Body of pancreas (tissue), 4 donors: ENCODE data around the gene HTR3D. TPM values are rescaled to one million over a fixed set of nuclear protein-coding genes. Genes with fewer than 3 reads are reported as not detected.
A peak's percentile ranks its signal among the peaks of the same experiment; 100 is the strongest.
"Not testable (repeated sequence)": the region's sequence is repeated elsewhere in the genome, so short reads cannot be mapped to it uniquely, and the experiment has no call there.

Source experiments
- ATAC-seq: fragments of 150-250 bp; one replicate; pipeline ENCODE4 v1.9.1; 2016
- DNase-seq, 4 donors: peaks; one replicate each; pipeline ENCODE4 v3.0.0-alpha.2; 2019
- H3K27ac ChIP-seq, 4 donors: fragments of 200-600 bp; sonication (generic); 1 replicate in 3 of 4; 2 replicates in 1 of 4; pipeline versions ENCODE4 v1.5.1 to v1.6.1; 2016 to 2019; ENCODE audit warnings: mild to moderate bottlenecking in 1 of 4, mixed read lengths in 1 of 4, moderate library complexity in 1 of 4
- H3K27me3 ChIP-seq, 2 donors: fragments of 200-600 bp; sonication (generic); one replicate each; pipeline ENCODE4 v1.6.0; 2016; ENCODE audit warnings: mild to moderate bottlenecking in 1 of 2
- H3K36me3 ChIP-seq, 2 donors: fragments of 200-600 bp; sonication (generic); replicated peaks in 1 of 2; 2 replicates each; pipeline ENCODE4 v1.5.1; 2016; ENCODE audit warnings: low read depth in 2 of 2; ENCODE audit not compliant: insufficient read depth in 1 of 2
- H3K4me1 ChIP-seq: fragments of 200-600 bp; sonication (generic); one replicate; pipeline ENCODE4 v1.6.0; 2016
- H3K4me3 ChIP-seq, 2 donors: fragments of 200-600 bp; sonication (generic); 1 replicate in 1 of 2; 2 replicates in 1 of 2; pipeline ENCODE4 v1.5.1; 2016 to 2019
- H3K9me3 ChIP-seq, 3 donors: fragments of 200-600 bp; sonication (generic); 1 replicate in 2 of 3; 2 replicates in 1 of 3; pipeline ENCODE4 v1.5.1; 2016
- POLR2A ChIP-seq, 3 donors: fragments of 450-650 bp; IDR thresholded peaks; one replicate each; pipeline ENCODE4 v1.6.1; 2016; ENCODE audit warnings: antibody characterized with exemption in 3 of 3, mild to moderate bottlenecking in 2 of 3
- WGBS, 2 donors: methylation state at CpG; one replicate each; pipeline ENCODE4 v1.1.5; 2017; 5-methylcytosine and 5-hydroxymethylcytosine counted together
- intact Hi-C: fragments of 100-400 bp; cut with DNase I; formaldehyde crosslinking; loops from one replicate; pipeline ENCODE4 v1.15.1; 2023
- total RNA-seq, 2 donors: library from RNA; depleted of rRNA; stranded (reverse); fragments of >200 nt; gene quantifications; one replicate each; pipeline ENCODE4 v1.1.0, GENCODE V29; 2016
- TF ChIP-seq, protein P1 (sequence below), 7 experiments: fragments of 450-650 bp in 4 of 7; fragments of 200-600 bp in 3 of 7; sonication (generic) in 3 of 7; IDR thresholded peaks; one replicate each; pipeline ENCODE4 v1.5.1; 2016 to 2019; ENCODE audit warnings: antibody characterized with exemption in 7 of 7

Gene HTR3D
- total RNA-seq, 2 donors from 2014 or later, result not detected

DNA sequence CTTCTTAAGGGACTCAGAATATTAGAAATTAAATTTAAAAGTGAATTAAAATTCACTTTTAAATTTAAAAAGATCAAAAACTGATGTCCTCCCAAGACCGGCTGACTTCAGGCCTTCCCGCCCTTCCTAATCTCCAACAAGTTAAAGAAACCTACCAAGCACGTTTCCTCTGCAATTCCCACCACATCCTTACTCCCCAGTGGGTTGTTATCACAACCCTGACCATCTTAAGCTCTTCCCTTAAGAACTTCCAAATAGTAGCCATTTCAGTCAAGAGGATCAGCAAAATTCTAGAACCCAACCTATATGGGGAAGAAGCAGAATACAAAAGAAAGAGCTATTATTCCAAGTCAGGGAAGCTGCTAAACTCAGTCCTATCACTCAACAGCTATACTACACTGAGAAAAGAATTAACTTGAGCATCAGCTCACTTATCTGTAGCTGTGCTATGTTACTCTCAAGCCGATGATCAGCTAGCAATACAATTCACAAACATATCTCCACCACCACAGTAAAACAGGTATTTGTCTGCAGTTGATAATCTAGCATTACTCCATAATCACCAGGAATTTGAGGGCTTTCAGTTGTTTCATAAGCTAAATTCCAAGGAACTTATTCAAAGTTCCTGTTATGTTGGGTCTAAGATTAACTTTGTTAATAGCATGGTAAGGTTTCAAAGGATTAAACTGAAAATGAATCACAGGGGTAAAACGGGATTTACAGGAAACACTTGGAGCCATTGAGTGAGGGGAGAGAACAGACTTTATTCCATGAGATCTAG lies 28.2 kb upstream of the HTR3D start:
- Histone ChIP-seq H3K4me3 (no peak overlapping the region), H3K9me3 (no peaks in the 10 kb centered on the region), H3K27ac (no peak overlapping the region), H3K36me3 (no peaks in the 10 kb centered on the region), H3K4me1 (peaks cover 8% of the 10 kb centered on the region), H3K27me3 (no peaks in the 10 kb centered on the region)
- DNase-seq, result no peak
- no peak for ATAC-seq
- TF ChIP-seq, protein P1, sequence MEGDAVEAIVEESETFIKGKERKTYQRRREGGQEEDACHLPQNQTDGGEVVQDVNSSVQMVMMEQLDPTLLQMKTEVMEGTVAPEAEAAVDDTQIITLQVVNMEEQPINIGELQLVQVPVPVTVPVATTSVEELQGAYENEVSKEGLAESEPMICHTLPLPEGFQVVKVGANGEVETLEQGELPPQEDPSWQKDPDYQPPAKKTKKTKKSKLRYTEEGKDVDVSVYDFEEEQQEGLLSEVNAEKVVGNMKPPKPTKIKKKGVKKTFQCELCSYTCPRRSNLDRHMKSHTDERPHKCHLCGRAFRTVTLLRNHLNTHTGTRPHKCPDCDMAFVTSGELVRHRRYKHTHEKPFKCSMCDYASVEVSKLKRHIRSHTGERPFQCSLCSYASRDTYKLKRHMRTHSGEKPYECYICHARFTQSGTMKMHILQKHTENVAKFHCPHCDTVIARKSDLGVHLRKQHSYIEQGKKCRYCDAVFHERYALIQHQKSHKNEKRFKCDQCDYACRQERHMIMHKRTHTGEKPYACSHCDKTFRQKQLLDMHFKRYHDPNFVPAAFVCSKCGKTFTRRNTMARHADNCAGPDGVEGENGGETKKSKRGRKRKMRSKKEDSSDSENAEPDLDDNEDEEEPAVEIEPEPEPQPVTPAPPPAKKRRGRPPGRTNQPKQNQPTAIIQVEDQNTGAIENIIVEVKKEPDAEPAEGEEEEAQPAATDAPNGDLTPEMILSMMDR (IDR thresholded peaks at IDR 0.05), result no peak
- no peak for TF ChIP-seq POLR2A (IDR thresholded peaks at IDR 0.05)
- intact Hi-C loops, result no loop called here
- 80 to 86% methylated on average over 5 of the region's 5 CpGs for WGBS, 2 donors

DNA sequence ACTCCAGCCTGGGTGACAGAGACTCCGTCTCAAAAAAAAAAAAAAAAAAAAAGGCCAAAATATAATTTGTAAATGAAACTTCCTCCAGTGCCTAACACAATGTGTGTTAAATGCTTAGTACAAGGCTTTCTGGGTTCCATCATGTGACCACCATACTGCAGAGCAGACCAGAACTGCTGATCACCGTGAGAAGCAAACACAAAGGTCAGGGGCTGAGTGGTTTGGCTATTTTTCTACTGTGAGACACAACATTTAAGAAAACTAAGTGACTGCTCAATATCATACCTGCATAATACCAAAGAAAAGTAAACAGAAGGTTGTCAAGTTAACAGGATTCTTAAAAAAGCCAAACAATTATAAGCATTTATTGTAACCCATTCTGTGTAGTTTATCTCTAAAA lies 27.1 kb upstream of the HTR3D start:
- WGBS, 2 donors, result 74 to 92% methylated on average over 2 of the region's 2 CpGs
- Histone ChIP-seq H3K36me3 (no peaks in the 10 kb centered on the region), H3K9me3 (no peaks in the 10 kb centered on the region), H3K27me3 (no peaks in the 10 kb centered on the region), H3K4me1 (peaks cover 8% of the 10 kb centered on the region), H3K27ac (no peak overlapping the region), H3K4me3 (no peak overlapping the region)
- no peak for ATAC-seq
- peak in 1 of 4 donors; percentile 35 for DNase-seq
- TF ChIP-seq POLR2A (IDR thresholded peaks at IDR 0.05), result no peak
- TF ChIP-seq, protein P1 (IDR thresholded peaks at IDR 0.05), result no peak
- intact Hi-C loops, result no loop called here

DNA sequence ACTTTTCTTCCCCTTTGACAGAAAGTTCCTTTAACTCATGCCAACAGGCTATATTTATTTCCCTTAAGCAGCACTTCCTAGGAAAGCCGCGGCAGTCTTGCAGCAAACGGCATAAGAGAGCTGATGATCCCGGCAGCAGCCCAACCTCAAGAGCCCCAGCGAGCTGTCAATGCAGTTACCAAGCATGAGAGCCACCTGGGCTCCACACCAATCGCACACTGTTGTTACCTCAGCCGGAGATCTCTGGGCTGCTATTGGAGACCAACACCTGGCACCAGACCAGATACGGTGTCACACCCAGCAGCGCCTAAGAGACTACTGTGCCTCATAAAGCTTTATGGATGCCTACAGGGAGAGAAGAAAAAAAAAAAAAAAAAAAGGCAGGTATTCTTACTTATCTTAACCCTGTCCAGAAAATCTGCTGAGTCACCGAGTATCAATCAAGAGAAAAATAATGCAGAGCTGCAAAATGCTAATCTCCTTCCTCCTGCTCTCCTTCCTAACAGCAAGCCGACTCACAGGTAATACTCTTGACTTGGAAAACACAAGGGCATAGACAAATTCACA lies 25.5 kb upstream of the HTR3D start:
- H3K4me1 ChIP-seq, result peaks cover 8% of the 10 kb centered on the region
- peak in 1 of 3 donors; percentile 27 for TF ChIP-seq POLR2A (IDR thresholded peaks at IDR 0.05)
- TF ChIP-seq, protein P1 (IDR thresholded peaks at IDR 0.05), result no peak
- no peak overlapping the region for H3K4me3 ChIP-seq
- intact Hi-C loops, result no loop called here
- peak overlapping the region in 2 of 4 donors; percentile 38 to 62 for H3K27ac ChIP-seq
- WGBS, 2 donors, result 1 to 6% methylated on average over 8 to 11 of the region's 11 CpGs
- H3K9me3 ChIP-seq, result no peaks in the 10 kb centered on the region
- ATAC-seq (peak; percentile 95), DNase-seq (peak; percentile 76 to 87 (median 82))
- no peaks in the 10 kb centered on the region for H3K27me3 ChIP-seq
- no peaks in the 10 kb centered on the region for H3K36me3 ChIP-seq

DNA sequence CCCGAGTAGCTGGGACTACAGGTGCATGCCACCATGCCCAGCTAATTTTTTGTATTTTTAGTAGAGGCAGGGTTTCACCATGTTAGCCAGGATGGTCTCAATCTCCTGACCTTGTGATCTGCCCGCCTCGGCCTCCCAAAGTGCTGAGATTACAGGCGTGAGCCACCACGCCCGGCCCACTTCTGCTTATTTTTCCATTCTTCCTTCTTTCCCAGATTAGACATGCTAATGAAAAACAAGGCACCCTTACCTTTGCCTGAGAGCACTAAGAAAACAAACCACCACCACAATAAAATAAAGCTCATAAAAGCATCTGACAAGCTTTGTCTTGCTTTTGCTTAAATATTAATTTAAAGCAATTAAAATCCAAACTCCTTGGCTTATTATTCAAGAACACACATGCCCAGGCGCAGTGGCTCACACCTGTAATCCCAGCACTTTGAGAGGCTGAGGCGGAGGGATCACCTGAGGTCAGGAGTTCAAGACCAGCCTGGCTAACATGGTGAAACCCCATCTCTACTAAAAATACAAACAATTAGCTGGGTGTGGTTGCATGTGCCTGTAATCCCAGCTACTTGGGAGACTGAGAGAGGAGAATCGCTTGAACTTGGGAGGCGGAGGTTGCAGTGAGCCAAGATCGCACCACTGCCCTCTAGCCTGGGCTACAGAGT lies 24.3 kb upstream of the HTR3D start:
- H3K27ac ChIP-seq, result peak overlapping the region in 1 of 4 donors; percentile 6
- H3K36me3 ChIP-seq, H3K9me3 ChIP-seq, intact Hi-C loops, H3K4me3 ChIP-seq, H3K4me1 ChIP-seq, DNase-seq, H3K27me3 ChIP-seq, ATAC-seq: not testable (repeated sequence)
- WGBS, 2 donors, result 81 to 91% methylated on average over 11 of the region's 11 CpGs

DNA sequence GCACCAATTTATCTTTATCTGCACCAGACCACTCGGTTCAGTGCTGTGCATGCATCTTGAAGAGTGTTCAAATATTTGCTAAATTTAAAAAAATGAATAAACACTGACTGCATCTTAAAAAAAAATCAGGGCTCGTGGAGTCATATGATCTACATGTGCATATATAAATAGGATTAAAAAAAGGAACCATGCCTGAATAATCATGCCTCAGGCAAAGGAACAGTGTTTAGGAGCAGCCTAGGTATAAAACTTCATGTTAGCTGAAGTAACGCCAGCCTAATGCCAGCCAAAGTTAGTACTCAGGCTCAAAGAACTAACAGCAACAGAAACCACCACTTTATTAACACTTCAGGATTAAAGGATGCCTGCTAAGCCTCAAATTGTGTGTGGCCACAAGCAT lies 23.4 kb upstream of the HTR3D start:
- TF ChIP-seq, protein P1 (IDR thresholded peaks at IDR 0.05), result no peak
- TF ChIP-seq POLR2A (IDR thresholded peaks at IDR 0.05), result no peak
- ATAC-seq, result no peak
- Histone ChIP-seq H3K27me3 (no peaks in the 10 kb centered on the region), H3K4me3 (no peak overlapping the region), H3K36me3 (no peaks in the 10 kb centered on the region), H3K27ac (no peak overlapping the region), H3K9me3 (no peaks in the 10 kb centered on the region), H3K4me1 (peaks cover 8% of the 10 kb centered on the region)
- intact Hi-C loops, result no loop called here
- 51 to 53% methylated on average over 3 of the region's 3 CpGs for WGBS, 2 donors
- DNase-seq, result no peak
